ENCODE data around the gene CD163L1. TPM values are rescaled to one million over a fixed set of nuclear protein-coding genes. Genes with fewer than 3 reads are reported as not detected.

CD163L1 gene
- total RNA-seq, result 1 to 10 TPM in 1 of 2 donors, under 1 TPM in 1; under 0.01 to 1.6 TPM

- WGBS, 2 donors, result 24 to 27% methylated on average over 2 of the region's 2 CpGs
- H3K36me3 ChIP-seq (replicated peaks in 1 of 2; ENCODE audit: insufficient read depth in 1 of 2, low read depth in 2 of 2), result no peaks in the 10 kb centered on the region
- no peak within 1 kb of the TSS for H3K4me3 ChIP-seq
- no peak for DNase-seq
- TF ChIP-seq POLR2A (IDR thresholded peaks at IDR 0.05) (no peak), CTCF (IDR thresholded peaks at IDR 0.05) (no peak)
- H3K27ac ChIP-seq, result no peak within 1 kb of the TSS
- no peaks in the 10 kb centered on the region for H3K9me3 ChIP-seq
- H3K4me1 ChIP-seq, result no peaks in the 10 kb centered on the region
- intact Hi-C loops (cut with DNase I), result no loop called here
- no peak for ATAC-seq
- H3K27me3 ChIP-seq, result no peaks in the 10 kb centered on the region
Measured at GRCh38 chr12:7444076-7444475, at the start of gene CD163L1. Gene CD163L1 (minus strand): TSS chr12:7444153. CDS start chr12:7444127, 26 bp downstream.

- no peak overlapping the region for H3K4me3 ChIP-seq
- H3K36me3 ChIP-seq (replicated peaks in 1 of 2; ENCODE audit: insufficient read depth in 1 of 2, low read depth in 2 of 2), result no peaks in the 10 kb centered on the region
- H3K27ac ChIP-seq, result no peak overlapping the region
- DNase-seq (no peak), ATAC-seq (no peak)
- 73 to 83% methylated on average over 3 of the region's 3 CpGs for WGBS, 2 donors
- TF ChIP-seq CTCF (IDR thresholded peaks at IDR 0.05) (no peak), POLR2A (IDR thresholded peaks at IDR 0.05) (no peak)
- no peaks in the 10 kb centered on the region for H3K9me3 ChIP-seq
- no peaks in the 10 kb centered on the region for H3K4me1 ChIP-seq
- H3K27me3 ChIP-seq, result no peaks in the 10 kb centered on the region
- intact Hi-C loops (cut with DNase I), result no loop called here
Measured at GRCh38 chr12:7493006-7493405, 49.1 kb upstream of the CD163L1 start.

GRCh38 chr12:7486512-7486911 lies 42.6 kb upstream of the CD163L1 start:
- intact Hi-C loops (cut with DNase I), result no loop called here
- TF ChIP-seq CTCF (IDR thresholded peaks at IDR 0.05), result no peak
- no peak for TF ChIP-seq POLR2A (IDR thresholded peaks at IDR 0.05)
- no peak overlapping the region for H3K27ac ChIP-seq
- H3K4me3 ChIP-seq, result no peak overlapping the region
- no peaks in the 10 kb centered on the region for H3K9me3 ChIP-seq
- 77 to 83% methylated on average over 6 of the region's 6 CpGs for WGBS, 2 donors
- no peaks in the 10 kb centered on the region for H3K4me1 ChIP-seq
- DNase-seq (no peak), ATAC-seq (no peak)
- no peaks in the 10 kb centered on the region for H3K36me3 ChIP-seq (replicated peaks in 1 of 2; ENCODE audit: insufficient read depth in 1 of 2, low read depth in 2 of 2)
- no peaks in the 10 kb centered on the region for H3K27me3 ChIP-seq

GRCh38 chr12:7485095-7485494 lies 41.1 kb upstream of the CD163L1 start:
- H3K4me3 ChIP-seq, result no peak overlapping the region
- no peaks in the 10 kb centered on the region for H3K36me3 ChIP-seq (replicated peaks in 1 of 2; ENCODE audit: insufficient read depth in 1 of 2, low read depth in 2 of 2)
- no peak for DNase-seq
- no peak for ATAC-seq
- H3K4me1 ChIP-seq, result no peaks in the 10 kb centered on the region
- TF ChIP-seq POLR2A (IDR thresholded peaks at IDR 0.05) (no peak), CTCF (IDR thresholded peaks at IDR 0.05) (no peak)
- no peaks in the 10 kb centered on the region for H3K9me3 ChIP-seq
- intact Hi-C loops (cut with DNase I), result no loop called here
- H3K27ac ChIP-seq, result no peak overlapping the region
- WGBS, 2 donors, result 33 to 74% methylated on average over 4 of the region's 4 CpGs
- H3K27me3 ChIP-seq, result no peaks in the 10 kb centered on the region

- TF ChIP-seq POLR2A (IDR thresholded peaks at IDR 0.05) (no peak), CTCF (IDR thresholded peaks at IDR 0.05) (no peak)
- WGBS, 2 donors, result 59 to 63% methylated on average over 5 of the region's 5 CpGs
- DNase-seq, result no peak
Measured at GRCh38 chr12:7483343-7483742, 39.4 kb upstream of the CD163L1 start.

More at GRCh38 chr12:7483343-7483742, 39.4 kb upstream of the CD163L1 start:
- H3K36me3 ChIP-seq (replicated peaks in 1 of 2; ENCODE audit: insufficient read depth in 1 of 2, low read depth in 2 of 2), result no peaks in the 10 kb centered on the region
- intact Hi-C loops (cut with DNase I), result no loop called here
- no peaks in the 10 kb centered on the region for H3K27me3 ChIP-seq
- H3K9me3 ChIP-seq, result no peaks in the 10 kb centered on the region
- no peak overlapping the region for H3K4me3 ChIP-seq
- H3K27ac ChIP-seq, result no peak overlapping the region
- no peaks in the 10 kb centered on the region for H3K4me1 ChIP-seq
- no peak for ATAC-seq

Data from body of pancreas (tissue), 4 donors.